NCI-H2107 (cell line): ENCODE data around the gene ZSCAN5B.
"Not testable (repeated sequence)": the region's sequence is repeated elsewhere in the genome, so short reads cannot be mapped to it uniquely, and the experiment has no call there.

Experiments
- DNase-seq: peaks from one replicate; lab custom pipeline; 2025; lab: John Stamatoyannopoulos, UW

The ZSCAN5B gene

GRCh38 chr19:56197646-56198045 is at the start of gene ZSCAN5B:
Gene ZSCAN5B, minus strand, starts transcription at chr19:56197783. Its CDS starts 4,731 bp downstream, at chr19:56193052.
- DNase-seq, result not testable (repeated sequence)

GRCh38 chr19:56245764-56246163 is 48.2 kb upstream of the ZSCAN5B start:
- DNase-seq, result not testable (repeated sequence)

GRCh38 chr19:56245121-56245740 is 47.6 kb upstream of the ZSCAN5B start:
- no peak for DNase-seq

GRCh38 chr19:56223481-56223880 is 25.9 kb upstream of the ZSCAN5B start:
- DNase-seq, result no peak

GRCh38 chr19:56222901-56223300 is 25.3 kb upstream of the ZSCAN5B start:
- no peak for DNase-seq

- no peak for DNase-seq
Measured at GRCh38 chr19:56221851-56222250, 24.3 kb upstream of the ZSCAN5B start.

- not testable (repeated sequence) for DNase-seq
Measured at GRCh38 chr19:56221442-56221841, 23.9 kb upstream of the ZSCAN5B start.

- no peak for DNase-seq
Measured at GRCh38 chr19:56218961-56219360, 21.4 kb upstream of the ZSCAN5B start.

GRCh38 chr19:56217039-56217949 is 19.7 kb upstream of the ZSCAN5B start:
- no peak for DNase-seq

- DNase-seq, result no peak
Measured at GRCh38 chr19:56211718-56212117, 14.1 kb upstream of the ZSCAN5B start.

- DNase-seq, result not testable (repeated sequence)
Measured at GRCh38 chr19:56210036-56210435, 12.5 kb upstream of the ZSCAN5B start.

GRCh38 chr19:56209091-56209490 is 11.5 kb upstream of the ZSCAN5B start:
- DNase-seq, result no peak

- DNase-seq, result not testable (repeated sequence)
Measured at GRCh38 chr19:56207581-56207980, 10.0 kb upstream of the ZSCAN5B start.

- no peak for DNase-seq
Measured at GRCh38 chr19:56201973-56202372, 4.4 kb upstream of the ZSCAN5B start, which contains the start of gene ZSCAN5C. Gene ZSCAN5C, plus strand, starts transcription at chr19:56202273. Its CDS starts 3,641 bp downstream, at chr19:56205914.

- no peak for DNase-seq
Measured at GRCh38 chr19:56199687-56200086, 2.1 kb upstream of the ZSCAN5B start.

- no peak for DNase-seq
Measured at GRCh38 chr19:56193981-56194640, 3.5 kb downstream of the ZSCAN5B start.

- DNase-seq, result no peak
Measured at GRCh38 chr19:56191711-56192110, 5.9 kb downstream of the ZSCAN5B start.

- DNase-seq, result no peak
Measured at GRCh38 chr19:56191115-56191514, 6.5 kb downstream of the ZSCAN5B start.

GRCh38 chr19:56189785-56190184 is 7.8 kb downstream of the ZSCAN5B start:
- DNase-seq, result no peak

- DNase-seq, result no peak
Measured at GRCh38 chr19:56177564-56178243, 19.9 kb downstream of the ZSCAN5B start.

GRCh38 chr19:56176881-56177280 is 20.7 kb downstream of the ZSCAN5B start:
- DNase-seq, result no peak

- DNase-seq, result not testable (repeated sequence)
Measured at GRCh38 chr19:56176310-56176709, 21.3 kb downstream of the ZSCAN5B start.
